AG09319 (cell line): Measurements from ENCODE around the gene BCL6.

Experiments used
- DNase-seq: peaks from one replicate; pipeline ENCODE4 v3.0.0-alpha.2; 2010; ENCODE audit warnings: low read depth; ENCODE audit errors: extremely low read depth
- CTCF ChIP-seq: IDR thresholded peaks from 2 replicates; pipeline ENCODE4 v1.5.1; 2011; ENCODE audit warnings: low read depth, mild to moderate bottlenecking, inconsistent platforms, low read length, moderate library complexity

The BCL6 gene

GRCh38 chr3:187729598-187729997 lies 15.7 kb downstream of the BCL6 start:
- no peak for DNase-seq
- TF ChIP-seq CTCF, result no peak

- DNase-seq, result no peak
- TF ChIP-seq CTCF, result no peak
Observed at GRCh38 chr3:187728940-187729583, 16.2 kb downstream of the BCL6 start.

- TF ChIP-seq CTCF, result no peak
- DNase-seq, result no peak
Observed at GRCh38 chr3:187728248-187728647, 17.0 kb downstream of the BCL6 start.

- no peak for TF ChIP-seq CTCF
Observed at GRCh38 chr3:187726564-187726963, 18.7 kb downstream of the BCL6 start.

GRCh38 chr3:187725653-187726370 lies 19.5 kb downstream of the BCL6 start:
- TF ChIP-seq CTCF, result no peak
- DNase-seq, result no peak

More at GRCh38 chr3:187726564-187726963, 18.7 kb downstream of the BCL6 start:
- DNase-seq, result no peak

GRCh38 chr3:187725224-187725623 lies 20.0 kb downstream of the BCL6 start:
- no peak for TF ChIP-seq CTCF
- no peak for DNase-seq

- DNase-seq, result no peak
- TF ChIP-seq CTCF, result no peak
Observed at GRCh38 chr3:187722206-187722612, 23.1 kb downstream of the BCL6 start.
